ENCODE data around the gene IL17RD. TPM values are rescaled to one million over a fixed set of nuclear protein-coding genes. Genes with fewer than 3 reads are reported as not detected.

Gene IL17RD
- total and polyA plus RNA-seq, 10 of the 15 experiments (the other 5 are each of a cell fraction or from before 2014, with no cell fraction given) = 0.01 to 0.08 (median 0.04) TPM; not detected in 3

DNA sequence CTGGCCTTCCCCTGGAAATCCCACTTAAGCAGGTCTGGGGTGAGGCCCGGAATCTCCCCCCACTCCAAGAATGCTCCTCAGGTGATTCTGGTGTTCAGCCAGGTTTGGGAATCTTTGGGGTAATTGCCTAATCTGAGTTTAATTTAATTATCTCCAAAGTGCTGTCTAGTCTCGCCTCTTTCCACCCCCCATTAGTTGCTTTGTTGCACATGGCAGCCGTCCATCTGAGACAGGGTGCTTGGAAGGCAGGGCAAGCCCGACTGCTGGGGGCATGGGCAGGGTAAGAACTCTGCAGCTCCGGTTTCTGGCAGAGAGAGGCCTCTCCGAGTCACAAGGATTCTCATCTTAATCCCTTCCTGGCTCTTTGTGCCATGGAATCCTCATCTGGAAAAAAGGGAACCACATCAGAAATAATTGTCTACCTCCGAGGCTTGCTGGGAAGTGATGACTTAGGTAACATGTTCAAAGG is 15.0 kb downstream of the IL17RD start (continued):
- TF ChIP-seq ZBTB40 (IDR thresholded peaks at IDR 0.05; ENCODE audit: borderline replicate concordance) (no peak), CEBPZ (IDR thresholded peaks at IDR 0.05; ENCODE audit: low read depth, low read length) (no peak), NKRF (conservative IDR thresholded peaks at IDR 0.05) (no peak), CBX3 (IDR thresholded peaks at IDR 0.05; ENCODE audit: borderline replicate concordance, low read depth) (no peak)

All from GM12878 (cell line).